ENCODE results near the gene MICAL2. TPM values are rescaled to one million over a fixed set of nuclear protein-coding genes. Genes with fewer than 3 reads are reported as not detected.

Gene MICAL2
- total RNA-seq, 1 experiment from 2014 or later, result 153 TPM

DNA sequence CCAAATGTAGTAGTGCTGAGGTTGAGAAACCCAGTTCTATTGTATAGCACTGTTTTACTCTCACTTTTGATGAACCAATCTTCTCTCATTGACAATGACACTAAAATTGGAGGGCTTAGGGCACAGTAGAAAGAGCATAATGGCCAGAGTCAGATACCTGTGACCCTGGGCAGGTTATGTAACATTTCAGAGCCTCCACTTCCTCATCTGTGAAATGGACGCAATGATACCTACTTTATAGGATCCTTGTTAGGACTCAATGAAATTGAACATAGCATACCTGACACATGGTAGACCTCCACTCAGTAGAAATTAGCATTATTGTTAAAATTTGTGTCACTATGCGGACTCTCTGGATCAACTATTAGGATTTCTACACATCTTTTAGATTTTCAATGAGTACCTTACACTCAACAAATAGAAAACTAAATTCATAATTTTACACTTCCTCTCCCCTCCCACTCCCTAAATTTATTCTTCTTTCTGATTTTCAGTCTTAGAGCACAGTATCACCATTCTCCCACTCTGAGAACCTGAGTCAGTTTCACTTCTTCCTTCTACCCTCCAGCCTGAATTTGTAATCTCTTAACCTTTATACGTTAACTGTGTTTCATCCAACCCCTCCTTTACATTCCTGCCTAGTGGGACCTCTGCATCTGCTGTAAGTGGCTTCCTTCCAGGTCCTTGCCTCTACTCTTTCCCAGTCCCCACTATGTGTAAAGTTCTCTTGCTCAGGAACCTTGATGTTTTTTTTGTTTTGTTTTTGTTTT, 78.3 kb downstream of the MICAL2 start:
- no peak for DNase-seq (ENCODE audit: low spot score)

DNA sequence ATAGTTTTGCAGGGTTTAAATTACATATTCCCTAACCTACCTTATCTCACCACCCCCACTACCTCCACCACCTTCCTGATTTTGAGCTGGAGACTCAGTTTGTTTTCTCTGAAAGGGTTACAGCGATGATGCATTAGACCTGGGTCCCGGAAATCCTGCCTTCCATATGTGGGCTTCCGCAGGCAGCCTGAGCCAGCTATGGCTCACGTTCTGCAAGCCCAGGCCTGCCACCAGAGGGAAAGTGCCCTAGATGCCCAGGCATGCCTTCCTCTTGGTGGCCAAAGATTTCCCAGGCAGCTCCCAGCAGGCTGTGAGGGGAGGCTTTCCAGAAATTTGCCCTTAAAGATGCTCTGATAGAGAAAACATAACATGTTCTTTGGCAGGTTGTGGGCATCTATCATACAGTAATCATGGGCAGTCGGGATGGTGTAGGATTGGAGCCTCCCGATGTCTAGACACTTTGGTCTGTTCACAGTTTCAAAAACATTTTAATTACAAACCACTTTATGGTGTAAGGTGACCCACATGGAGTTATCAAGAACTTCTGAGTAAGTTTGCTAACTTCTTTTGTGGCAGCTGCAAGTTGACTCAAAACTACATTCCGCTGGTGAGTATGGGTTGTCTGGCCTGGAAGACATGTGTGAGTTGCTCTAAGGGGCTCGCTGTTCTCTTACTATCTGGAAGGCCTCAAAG, 79.3 kb downstream of the MICAL2 start:
- no peak for DNase-seq (ENCODE audit: low spot score)

DNA sequence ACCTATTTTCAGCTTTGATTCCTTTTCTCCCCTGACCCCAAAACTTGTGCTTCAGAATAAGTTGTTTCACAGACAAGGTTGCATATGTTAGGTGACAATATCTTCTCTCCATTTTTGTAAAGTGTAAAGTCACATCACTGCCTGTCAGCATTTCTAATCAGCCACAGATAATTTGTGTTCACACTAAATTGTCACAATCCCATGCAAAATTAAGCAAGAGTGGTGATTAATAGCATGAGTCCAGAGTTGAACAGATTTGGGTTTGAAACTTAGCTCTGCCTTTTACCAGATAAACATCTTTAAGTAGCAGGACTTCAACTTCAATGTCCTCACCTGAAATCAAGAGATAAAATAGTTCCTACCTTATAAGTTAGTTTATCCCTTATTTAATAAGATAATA, 80.1 kb downstream of the MICAL2 start:
- DNase-seq (ENCODE audit: low spot score), result no peak

GRCh38 chr11:12192794-12193514, 82.6 kb downstream of the MICAL2 start:
- DNase-seq (ENCODE audit: low spot score), result no peak

GRCh38 chr11:12193515-12194336, 83.3 kb downstream of the MICAL2 start:
- DNase-seq (ENCODE audit: low spot score), result no peak

- no peak for DNase-seq (ENCODE audit: low spot score)
These were observed 85.4 kb downstream of the MICAL2 start for GRCh38 chr11:12195768-12196167.

GRCh38 chr11:12196308-12196707, 85.9 kb downstream of the MICAL2 start:
- DNase-seq (ENCODE audit: low spot score), result no peak

DNA sequence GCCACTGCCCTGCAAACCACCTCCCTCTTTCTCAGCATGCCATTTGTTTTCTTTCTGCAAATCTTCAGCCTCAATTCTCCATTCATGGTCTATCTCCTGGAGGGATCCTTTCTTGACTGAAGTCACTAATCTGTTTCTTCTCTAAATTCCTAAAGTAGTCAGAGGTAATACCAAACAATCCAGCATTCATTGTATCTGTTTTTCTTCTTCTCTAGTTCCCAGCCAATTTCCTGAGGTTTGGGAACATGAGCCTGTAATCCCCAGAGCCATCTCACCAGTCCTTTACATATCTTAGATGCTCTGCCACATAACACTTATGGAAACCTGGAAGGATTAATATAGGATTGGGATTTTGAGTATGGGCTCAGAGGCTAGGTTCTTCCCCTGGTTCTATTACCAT, 86.5 kb downstream of the MICAL2 start:
- DNase-seq (ENCODE audit: low spot score), result no peak

DNA sequence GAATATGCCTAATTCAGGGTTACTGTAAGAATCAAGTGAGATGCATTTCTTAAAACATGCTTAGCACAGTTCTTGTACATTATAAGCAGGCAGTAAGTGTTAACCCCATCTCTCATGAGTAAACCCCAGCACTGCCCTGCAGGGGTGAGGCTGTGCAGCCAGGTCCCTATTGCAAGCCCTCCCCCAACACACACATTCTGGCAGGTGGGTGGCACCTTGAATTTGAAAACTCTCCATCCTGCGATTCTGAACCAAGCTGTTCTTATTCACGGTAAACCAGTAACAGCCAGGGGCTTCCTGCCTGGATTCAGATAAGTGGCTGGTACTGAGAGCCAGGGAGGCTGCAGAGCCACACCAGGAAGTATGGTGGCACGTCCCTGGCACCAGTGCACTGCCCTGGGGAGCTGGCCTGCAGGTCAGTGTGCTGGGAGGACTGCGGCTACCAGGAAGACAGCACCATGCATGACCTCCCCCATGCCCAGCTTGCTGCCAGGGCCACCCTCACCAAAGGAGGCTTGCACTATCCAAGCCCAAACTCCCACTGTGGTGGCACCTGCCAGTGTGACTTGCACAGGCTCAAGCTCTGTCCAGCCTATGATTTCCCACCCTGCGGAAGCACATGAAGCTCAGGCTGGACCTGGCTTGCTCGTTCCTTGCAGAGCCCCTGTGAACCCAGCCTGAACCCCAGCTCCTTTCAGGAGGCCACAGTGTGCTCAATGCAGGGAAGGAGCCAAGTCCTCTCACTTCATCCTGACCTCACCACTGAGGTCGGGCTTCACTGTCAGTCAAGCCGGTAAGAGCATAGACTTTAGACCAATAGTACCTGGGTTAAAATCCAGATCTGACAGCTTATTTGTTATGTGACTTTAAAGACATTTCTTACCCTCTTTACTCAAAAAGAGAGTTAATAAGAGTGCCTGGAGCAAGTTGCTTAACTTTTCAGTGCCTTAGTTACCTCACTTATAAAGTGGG, 88.1 kb downstream of the MICAL2 start:
- no peak for DNase-seq (ENCODE audit: low spot score)

- no peak for DNase-seq (ENCODE audit: low spot score)
These were observed 89.0 kb downstream of the MICAL2 start for GRCh38 chr11:12199231-12199948.

DNA sequence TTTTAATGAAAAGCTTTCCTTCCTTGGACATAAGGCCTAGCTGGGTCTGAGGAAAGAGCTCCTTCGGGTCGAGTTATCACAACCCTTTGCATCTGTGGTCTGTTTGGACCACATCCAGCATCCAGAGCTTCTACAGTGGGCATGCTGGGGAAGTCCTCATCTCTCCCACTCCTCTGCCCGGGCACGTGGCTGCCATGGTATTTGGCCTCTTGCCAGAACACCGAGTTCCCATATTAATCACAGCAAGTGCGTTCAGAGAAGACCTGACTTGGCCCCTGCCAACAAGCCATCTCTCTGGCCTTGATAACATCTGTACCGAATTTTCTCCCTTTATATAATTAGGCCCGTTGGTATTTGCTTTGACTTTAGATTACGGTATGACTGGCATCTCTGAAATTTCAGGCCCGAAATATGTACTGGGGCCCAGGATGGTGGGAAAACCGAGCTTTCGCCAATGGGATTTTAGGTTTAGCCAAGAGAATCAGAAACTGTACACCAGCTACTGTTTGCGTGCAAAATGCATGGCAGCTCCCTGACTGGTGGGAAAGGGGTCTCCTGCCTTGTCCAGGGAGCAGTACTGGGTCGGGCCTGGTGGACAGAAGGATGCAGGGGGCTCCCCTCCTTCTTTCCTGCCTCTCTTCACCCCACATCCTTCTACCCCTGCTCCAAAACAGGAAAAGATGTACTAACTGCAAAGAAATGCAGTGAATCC, 90.0 kb downstream of the MICAL2 start:
- no peak for DNase-seq (ENCODE audit: low spot score)

DNA sequence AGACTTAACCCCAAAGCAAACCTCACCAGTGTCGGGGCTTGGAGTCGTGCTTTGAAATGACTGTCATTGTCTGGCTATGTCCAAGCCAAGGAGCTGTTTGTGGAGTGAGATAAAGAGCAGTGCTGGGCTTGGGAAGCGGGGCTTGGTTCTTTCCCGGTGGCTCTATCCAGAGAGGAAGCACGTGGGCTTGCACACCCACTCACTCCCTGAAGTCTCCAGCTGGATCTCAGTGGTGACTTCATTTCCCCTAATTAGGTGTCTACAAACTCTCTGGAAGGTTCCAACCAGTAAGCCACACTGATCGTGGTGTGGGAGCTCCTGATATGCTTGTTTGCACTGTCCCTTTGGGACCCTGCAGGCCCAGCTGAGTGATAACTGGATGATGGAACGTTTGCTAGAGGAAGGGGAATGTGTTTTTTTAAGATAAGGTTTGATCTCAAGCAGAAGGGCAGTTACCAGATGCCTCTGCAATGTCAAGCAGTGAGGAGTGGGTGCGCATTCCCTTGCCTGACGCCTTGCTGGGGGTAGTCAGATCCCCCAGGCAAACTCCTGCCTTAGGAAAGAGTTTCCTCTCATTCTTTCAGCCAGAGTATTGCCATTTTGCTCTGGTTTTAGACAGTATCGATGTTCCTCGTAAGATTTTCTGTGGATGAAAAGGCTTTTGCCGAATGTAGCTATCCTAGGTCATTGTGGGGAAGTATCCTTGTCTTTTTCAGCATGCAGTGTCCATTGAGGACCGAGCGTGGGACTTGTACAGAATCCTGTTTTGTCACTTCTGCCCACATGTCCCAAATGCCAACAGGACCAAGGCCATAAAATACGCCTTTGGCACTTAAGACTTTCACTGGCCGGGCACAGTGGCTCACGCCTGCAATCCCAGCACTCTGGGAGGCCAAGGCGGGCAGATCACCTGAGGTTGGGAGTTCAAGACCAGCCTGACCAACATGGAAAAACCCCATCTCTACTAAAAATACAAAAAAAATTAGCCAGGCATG, 90.9 kb downstream of the MICAL2 start:
- no peak for DNase-seq (ENCODE audit: low spot score)

DNA sequence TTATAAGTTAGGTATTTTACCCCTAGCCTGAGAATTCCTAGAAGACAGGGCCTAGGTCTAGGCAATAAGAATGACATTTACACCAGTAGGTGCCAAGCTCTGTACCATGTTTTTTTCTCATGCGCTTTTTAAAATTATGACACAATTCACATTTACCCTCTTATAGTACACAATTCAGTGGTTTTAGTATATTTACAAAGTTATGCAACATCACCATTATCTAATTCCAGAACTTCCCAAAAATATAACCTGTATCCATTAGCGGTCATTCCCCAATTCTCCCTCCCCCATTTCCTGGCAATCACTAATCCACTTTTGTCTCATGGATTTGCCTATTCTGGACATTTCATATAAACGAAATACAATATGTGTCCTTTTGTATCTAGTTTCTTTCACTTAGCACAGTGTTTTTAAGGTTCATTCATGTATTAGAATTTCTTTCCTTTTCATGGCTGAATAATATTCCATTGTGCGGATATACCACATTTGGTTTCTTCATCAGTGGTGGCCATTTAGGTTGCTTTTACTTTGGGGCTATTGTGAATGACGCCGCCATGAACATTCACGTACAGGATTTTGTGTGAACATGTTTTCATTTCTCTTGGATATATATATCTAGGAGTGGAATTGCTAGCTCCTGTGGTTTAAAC, 92.4 kb downstream of the MICAL2 start:
- no peak for DNase-seq (ENCODE audit: low spot score)

DNA sequence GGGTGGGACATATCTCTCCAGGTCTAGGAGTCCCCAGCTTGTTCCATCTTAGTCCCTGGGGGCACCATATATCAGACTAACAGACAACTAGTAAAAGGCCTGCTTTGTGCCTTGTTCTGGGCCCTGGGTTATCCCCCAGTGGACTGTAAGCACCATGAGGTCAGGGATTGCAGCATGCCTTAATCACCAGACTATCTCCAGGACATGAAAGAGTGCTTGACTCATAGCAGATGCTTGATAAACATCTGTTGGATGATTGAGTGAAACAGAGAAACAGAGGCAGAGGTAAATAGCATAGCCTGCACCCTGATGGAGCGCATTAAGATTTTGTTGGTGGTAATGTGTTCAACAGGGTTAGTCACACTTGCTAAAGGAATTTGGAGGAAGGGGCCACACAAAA, 94.1 kb downstream of the MICAL2 start:
- no peak for DNase-seq (ENCODE audit: low spot score)

GRCh38 chr11:12205330-12205729, 94.9 kb downstream of the MICAL2 start:
- DNase-seq (ENCODE audit: low spot score), result no peak

- DNase-seq (ENCODE audit: low spot score), result no peak
These were observed 96.1 kb downstream of the MICAL2 start for GRCh38 chr11:12206529-12206928.

DNA sequence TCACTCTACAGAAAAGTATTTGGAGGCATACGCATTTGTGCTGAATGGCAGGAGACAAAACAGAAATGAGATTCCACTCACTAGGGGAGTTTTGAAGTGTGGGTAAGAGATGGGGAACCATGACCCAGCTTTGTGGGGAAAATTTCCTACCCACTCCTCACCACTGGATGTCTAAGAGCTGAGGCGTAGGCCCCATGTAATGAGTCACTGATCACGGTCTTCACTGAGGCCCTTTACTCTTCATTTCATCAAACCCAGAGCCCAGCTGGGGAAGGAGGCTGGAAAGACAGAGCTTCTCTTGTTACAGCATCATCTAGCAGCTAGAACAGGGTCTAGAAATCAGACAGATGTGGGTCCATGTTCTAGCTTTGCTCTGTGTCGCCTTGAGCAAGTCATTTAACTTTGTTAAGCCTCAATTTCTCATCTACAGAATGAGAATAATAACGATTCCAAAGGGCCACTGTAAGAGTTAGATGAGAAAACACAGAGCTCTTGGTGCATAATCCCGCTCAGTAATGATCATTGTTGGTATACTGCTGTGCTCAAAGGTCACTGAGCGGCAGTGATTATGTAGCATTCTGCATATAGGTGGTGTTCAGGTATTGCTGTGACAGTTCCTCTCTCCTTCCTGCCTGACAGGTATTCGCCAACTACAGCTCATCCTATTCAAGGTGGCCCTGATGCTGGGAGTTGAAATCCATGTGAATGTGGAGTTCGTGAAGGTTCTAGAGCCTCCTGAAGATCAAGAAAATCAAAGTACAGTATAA, 97.2 kb downstream of the MICAL2 start:
- no peak for DNase-seq (ENCODE audit: low spot score)

All from HT-29 (cell line).